HG03066 (cell line): Measurements from ENCODE around the gene SPON1.
"Not testable (repeated sequence)": the region's sequence is repeated elsewhere in the genome, so short reads cannot be mapped to it uniquely, and the experiment has no call there.

Experiments used
- ATAC-seq: cut with Tn5 transposase; IDR thresholded peaks from one replicate; pipeline ENCODE4 v1.9.1; 2021; ENCODE audit warnings: low read depth; ENCODE audit not compliant: unreplicated experiment

SPON1 gene

DNA sequence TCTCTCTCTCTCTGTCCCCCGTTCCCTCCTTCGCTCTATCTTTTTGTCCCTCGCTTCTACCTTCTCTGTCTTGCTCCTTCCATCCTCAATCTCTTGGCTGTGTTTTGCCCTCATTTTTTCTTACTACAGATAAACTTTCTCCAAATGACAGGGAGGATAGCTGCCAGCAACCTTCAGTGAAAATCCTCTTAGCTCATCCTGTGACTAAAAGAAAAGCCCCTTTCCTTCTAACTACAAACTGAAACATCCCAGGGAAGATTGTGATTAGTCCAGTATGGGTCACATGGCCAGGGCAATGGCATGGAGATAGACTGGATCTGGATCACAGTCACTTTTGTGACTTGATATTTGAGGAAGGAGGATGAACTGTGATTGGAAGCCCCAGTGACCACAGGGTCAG lies 10.4 kb downstream of the SPON1 start:
- no peak for ATAC-seq

DNA sequence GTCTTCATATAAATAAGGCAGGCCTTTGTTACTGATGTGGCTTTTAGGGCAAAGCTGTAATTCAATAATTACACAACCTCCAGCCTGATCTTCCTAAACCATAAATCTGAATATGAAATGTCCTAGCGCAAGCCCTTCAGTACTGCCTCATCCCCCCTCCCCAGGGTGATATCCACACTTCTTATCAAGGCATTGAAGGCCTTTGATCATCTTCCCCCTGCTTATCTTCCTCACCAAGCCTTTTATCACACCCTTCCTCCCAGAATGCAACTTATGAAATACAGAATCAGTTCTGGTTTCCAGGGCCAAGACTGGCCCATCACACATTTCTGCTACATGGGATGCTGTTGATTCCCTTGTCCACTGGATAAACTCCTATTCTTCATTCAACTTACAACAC lies 12.1 kb downstream of the SPON1 start:
- ATAC-seq: no peak

DNA sequence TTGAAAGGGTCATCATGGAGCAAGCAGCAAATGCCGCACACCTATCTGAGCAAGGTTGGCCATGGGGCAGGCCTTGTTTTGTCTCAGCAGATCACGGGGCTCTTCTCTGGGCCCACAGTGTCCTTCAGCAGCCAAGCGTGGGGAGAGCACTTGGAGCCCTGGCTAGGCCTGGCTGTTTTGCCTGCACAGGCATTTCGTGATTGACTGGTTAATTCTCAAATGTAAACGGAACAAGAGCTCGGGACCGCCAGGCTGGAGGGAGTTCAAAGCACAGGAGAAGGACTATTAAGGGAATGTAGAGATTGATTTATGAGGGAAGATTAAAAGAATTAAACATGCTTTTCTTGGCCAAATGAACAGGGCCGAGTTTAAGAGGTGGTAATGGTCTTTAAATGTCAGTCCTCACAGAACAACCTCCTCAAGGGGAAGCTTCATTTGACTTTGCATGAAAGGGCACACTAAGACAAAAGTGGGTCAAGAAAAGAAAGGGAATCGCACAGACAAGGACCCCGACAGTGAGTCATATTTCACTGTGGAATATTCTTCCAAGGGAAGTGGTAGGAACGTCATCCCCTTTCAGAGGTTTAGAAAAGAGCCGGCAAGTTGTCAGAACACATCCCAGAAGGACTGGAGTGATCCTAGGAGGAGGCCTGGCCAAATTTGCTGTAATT lies 20.7 kb downstream of the SPON1 start:
- ATAC-seq: no peak

DNA sequence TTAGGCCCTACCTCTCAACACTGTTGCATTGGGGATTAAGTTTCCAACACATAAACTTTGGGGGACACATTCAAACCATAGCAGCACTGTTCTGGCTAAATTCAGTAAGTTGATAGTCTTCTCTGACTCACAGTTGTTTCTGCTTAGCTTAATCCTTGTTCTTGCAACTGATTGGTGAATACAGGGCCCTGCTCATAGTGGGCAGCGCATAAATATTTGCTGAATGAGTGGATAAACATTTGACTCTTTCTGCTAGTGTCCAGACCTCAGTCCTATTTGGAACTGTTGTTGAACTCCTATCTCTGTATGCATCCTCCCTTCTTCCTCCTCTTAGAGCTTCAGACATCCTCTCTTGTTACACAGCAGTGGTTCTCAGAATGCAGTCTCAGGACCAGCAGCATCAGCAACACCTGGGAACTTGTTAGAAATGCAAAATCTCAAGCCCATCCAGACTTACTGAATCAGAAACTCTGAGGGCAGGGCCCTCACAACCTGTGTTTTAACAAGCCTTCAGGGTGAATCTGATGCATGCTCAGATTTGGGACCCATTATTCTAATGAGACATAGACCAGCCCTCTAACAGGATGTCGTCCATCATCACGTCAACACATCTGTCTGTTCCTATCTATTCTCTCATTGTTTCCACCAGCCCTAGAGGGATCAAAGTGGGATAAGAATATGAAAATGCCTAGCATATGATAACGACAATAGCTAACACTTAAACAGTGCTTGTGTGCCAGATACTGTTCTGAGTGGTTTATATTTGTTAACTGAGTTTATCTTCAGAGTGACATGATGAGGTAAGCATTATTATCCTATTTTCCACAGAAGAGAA lies 22.3 kb downstream of the SPON1 start:
- ATAC-seq: no peak

DNA sequence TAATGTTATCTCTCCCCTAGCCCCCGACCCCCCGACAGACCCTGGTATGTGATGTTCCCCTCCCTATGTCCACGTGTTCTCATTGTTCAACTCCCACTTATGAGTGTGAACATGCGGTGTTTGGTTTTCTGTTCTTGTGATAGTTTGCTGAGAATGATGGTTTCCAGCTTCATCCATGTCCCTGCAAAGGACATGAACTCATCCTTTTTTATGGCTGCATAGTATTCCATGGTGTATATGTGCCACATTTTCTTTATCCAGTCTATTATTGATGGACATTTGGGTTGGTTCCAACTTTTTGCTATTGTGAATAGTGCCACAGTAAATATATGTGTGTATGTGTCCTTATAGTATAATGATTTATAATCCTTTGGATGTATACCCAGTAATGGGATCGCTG lies 24.2 kb downstream of the SPON1 start:
- not testable (repeated sequence) for ATAC-seq

DNA sequence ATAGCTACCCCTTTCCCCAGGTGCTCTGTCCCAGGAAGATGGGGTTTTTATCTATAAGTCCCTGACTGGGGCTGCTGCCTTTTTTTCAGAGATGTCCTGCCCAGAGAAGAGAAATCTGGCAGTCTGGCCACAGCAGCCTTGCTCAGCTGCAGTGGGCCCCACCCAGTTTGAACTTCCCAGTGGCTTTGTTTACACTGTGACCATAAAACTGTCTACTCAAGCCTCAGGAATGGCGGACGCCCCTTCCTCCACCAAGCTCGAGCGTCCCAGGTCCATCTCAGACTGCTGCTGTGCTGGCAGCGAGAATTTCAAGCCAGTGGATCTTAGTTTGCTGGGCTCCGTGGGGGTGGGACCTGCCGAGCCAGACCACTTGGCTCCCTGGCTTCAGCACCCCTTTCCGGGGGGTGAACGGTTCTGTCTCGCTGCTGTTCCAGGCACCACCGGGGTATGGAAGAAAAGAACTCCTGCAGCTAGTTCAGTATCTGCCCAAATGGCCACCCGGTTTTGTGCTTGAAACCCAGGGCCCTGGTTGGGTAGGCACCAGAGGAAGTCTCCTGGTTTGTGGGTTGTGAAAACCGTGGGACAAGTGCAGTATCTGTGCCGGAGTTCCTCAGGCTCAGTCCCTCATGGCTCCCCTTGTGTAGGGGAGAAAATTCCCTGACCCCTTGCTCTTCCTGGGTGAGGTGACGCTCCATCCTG lies 29.8 kb downstream of the SPON1 start:
- not testable (repeated sequence) for ATAC-seq

DNA sequence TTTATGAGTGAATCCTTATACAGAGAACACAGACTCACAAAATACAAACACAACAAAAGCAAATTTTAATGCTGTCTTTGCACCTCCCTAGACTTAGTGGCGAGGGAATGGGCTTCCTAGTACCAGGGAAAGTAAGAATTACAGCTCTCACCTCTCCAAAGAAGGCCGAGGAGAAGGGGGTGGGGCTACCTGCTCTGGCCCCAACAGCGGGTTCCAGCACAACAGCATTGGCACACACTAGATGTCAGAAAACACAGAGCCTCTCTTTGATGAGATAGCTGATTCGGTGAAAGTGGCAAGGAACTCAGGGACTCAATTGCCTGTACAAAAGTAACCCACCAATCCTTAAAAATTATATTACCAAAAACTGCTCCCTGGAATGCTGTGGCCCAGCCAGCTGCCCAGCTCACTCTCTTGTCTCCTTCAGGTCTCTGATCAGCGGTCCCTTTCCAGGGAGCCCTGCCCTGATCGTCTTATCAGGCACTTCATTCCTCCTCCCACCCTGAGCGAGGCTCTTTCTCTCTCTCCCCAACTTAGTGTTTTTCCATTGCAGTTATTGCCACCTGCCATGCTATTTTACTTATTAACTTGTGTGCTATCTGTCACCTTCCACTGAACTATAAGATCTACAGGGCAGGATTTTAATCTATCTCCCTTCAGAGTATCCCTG lies 30.7 kb downstream of the SPON1 start:
- no peak for ATAC-seq

DNA sequence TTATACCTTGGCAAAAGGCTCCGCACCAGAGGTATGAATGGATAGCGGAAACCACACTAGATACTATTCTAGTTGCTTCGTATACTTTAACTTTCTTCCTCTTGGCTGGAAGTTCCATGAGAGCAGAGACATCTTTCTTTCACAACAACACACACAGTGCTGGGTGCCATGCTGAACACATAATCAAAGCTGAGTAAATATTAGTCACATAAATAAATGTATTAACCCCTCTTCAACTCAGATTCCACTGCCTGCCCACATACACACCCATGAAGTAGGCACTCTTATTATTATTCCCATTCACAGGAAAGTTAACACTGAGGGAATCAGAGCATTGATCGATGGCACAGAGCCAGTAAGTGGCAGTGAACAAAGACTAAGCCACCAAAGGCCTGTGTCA lies 35.4 kb downstream of the SPON1 start:
- ATAC-seq: no peak

DNA sequence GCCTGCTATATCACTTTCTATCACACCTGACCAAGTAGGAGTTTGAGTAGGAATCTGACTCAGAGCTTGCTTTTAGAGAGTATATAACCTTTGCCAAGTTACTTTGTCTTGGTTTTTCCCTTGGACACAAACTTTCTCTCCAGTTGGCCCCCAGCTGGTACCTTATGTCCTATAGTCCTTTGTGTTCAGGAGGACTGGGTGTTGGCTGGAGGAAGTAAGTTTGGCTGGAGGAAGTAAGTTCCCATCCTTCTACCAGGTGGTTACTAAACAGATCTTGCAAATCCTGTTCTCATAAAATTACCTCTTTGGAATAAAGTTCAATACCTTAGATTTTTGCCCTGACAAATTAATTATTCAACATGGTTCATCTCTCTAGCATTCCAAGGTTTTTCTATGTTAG lies 37.2 kb downstream of the SPON1 start:
- no peak for ATAC-seq

DNA sequence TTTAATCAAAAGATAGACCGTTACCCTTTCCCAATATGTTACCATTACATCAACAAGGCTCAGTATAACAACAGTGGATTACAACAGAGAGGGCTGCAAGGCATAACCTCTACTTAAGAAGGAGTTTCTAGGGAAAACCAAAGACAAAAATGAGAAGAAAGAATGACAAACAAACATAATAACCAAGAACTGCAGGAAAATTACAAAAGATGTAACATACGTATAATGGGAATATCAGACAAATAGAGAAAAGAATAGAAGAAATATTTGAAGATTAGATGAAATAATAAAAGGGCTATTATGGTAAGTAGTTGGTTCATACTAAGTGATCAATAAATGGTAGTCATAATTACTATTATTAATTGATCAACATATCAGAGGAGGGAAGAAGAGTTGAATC lies 39.1 kb downstream of the SPON1 start:
- ATAC-seq: no peak

DNA sequence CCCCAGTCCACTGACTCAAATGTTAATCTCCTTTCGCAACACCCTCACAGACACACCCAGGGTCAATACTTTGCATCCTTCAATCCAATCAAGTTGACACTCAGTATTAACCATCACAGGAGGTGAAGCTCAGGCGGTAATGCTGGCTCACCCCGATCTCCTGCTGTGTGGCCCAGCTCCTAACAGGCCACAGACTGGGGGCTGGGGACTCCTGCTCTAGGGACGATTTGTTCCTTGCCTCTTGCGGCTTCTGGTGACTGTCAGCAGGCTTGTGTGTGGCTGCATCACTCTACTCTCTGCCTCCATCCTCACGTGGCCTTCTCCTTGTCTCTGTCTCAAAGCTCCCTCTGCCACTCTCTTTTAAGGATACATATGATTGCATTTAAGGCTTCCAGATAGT lies 45.0 kb downstream of the SPON1 start:
- no peak for ATAC-seq

DNA sequence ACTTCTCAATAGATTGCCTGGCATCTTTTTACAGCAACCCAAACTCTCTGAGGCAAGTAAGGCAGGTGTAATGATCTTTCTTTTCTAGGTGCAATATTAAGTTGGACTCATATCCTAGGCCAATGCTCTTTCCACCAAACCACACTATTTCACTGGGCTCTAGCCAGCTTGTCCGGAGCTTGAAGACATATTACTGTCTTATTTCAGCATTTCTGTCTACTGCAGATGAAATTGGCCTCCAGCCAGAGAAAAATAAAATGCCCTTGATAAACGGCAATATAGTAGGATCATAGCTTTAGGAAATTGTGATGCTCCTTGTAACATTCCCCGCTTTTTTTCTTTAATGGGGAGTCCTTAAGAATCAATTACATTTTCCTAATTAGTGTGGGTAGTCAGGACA lies 48.1 kb downstream of the SPON1 start:
- no peak for ATAC-seq

DNA sequence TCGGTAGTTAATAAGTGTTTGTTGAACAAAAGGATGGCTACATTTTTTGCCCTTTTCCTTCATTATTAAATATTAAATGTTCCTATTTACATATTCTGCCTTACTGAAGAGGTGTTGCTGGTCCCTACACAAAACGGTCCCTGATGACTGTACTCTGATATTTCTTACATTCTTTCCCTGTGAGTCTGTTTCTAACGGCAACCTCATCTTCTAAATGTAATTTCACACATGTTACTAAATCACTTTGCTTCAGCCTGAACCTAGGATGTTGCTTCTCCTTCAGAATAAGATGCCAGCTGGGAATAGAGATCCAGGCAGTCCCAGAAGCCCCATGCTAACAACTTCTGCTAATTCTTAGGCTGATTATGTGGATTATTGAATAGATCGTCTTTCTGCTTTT lies 50.3 kb downstream of the SPON1 start:
- no peak for ATAC-seq

DNA sequence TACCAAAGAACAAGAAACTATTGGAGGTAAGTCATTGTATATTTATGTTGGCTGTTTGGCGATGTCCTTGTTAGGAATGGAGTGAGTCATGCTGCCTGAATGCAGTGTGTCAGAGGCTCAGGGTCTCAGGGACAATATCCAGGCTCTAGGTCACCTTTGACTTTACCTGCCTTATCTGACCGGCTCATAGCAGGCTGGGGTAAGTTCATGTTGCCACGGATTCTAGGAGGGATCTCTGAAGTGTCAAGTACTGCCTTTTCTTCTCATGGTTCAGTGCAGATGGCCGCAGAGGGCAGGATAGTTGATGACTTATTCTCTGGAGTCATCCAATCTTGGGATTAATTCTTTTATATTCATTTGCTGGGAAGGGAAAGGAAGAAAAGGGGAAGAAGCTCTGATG lies 53.2 kb downstream of the SPON1 start:
- no peak for ATAC-seq

DNA sequence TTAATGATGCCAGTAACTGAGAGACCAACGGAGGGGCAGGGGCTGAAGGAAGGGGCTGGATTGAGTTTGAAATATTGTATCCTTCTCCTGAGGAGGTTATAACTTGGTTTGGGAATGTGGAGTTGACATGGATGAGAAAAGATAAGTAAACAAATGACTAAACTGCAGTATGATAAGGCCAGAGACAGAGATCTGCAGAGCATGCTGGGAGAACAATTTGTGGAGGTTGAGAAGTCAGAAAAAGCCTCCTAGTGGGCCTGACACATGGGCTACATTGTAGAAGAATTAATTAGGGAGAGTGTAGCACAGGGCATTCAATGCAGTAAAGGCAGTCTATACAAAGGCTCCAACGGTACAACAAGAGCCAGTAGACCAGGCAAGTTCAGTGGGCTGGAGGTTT lies 55.9 kb downstream of the SPON1 start:
- ATAC-seq: no peak

DNA sequence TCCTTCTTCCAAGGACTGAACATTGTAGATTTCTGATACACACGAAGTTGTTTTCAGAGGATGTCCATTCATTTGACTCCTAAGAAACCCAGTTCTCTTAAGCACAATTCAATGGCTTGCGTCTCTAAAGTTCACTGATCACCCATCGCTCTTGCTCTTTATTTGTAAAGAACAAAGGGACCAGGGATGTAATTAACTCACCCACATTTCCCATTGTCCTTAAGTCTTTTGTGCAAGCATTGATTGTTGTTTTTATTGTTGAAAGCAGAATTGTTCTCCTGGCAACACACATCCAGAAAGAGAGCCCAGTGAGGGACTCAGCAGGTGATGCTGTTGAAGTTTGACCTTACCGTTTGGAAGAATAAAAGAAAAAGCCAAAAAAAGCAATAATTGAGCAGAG lies 59.2 kb downstream of the SPON1 start:
- no peak for ATAC-seq

DNA sequence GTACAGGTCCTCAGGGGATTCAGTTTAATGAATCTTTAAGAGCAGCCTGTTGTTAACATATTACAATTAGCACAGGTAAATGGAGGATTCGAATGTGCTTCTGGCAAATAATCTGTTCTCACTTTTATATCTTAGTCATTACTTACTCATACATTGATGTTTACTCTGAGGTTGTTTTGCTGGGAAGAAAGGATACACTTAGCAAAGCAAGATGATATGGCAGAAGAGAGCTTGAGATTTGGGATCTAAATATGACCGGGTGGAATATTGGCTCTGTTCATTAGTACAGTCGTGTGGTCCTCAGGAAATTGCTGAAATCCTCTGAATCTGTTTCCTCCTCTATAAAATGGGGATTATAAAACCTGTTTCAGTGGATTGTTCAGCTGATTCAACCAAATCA lies 59.7 kb downstream of the SPON1 start:
- ATAC-seq: no peak

DNA sequence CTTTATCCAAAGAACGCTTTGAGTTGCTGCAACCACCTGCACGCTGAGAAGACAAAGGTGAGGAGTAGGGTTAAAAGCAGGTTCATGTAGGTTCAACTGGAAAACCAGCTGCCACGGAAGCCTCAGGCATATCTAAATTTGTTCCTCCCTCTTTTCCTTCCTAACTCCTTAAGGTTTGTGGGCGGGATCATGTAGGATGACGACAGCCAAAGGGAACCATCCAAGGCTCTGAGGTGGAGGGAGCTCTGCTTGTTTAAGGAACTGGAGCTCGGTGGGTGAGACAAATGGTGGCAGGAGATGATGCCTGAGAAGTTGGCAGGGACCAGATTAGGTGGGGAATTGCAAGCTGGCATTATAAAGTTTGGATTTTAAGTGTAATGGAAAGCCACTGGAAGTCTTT lies 60.3 kb downstream of the SPON1 start:
- no peak for ATAC-seq

DNA sequence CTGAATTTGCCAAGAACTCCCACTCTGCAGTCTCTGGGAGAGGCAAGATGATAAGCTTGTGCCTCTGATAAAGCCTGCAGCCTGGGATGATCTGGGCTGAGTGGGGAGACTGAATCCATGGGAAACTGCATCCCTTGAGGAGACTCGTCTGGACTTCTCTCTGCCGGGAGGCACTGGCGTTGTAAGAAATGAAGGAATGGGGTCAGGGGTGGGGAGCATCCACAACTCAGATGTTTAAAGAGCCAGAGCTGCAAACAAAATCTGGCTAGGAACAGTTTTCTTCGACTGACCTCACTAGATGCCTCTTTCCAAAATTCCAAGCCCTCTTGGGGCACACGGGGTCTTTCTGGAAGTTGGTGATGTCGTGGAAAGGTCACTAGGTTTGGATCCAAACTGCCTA lies 64.4 kb downstream of the SPON1 start:
- ATAC-seq: no peak

DNA sequence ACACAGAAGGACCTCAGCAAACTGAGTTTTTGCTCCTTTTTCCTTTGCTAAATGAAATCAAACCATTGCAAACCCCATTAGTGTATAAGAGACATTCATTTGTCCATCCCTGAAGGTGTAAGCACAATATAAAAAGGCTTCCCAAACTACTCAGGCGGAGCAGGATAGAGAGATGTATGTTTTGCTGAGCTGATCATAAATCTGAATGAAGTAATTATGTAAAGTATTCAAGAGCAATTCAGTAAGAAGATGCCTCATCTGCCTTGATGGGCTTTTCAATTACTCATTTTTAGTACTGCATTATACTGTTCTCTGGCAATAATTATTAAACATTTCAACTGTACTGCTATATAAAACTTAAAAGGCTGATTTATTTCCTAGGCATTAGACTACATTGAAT lies 65.0 kb downstream of the SPON1 start:
- no peak for ATAC-seq

DNA sequence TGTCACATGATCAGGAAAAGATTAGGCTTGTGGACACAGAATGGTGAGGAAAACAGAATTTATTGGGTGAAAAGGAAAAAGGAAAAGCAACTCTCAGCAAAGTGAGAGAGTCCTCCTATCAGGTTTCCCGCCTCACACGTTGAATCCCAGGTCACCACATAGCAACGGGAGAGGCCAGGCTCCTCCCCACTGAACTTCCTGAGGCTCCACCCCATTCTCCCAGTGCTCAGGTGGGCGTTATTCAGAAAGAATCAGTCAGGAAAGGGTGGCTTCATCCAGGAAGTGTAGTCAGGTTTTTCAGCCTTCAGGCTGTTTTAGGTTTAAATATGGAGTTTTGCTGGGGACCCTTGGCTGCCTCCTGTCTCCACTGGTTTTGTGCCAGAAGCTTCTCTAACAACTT lies 66.9 kb downstream of the SPON1 start:
- no peak for ATAC-seq
